HEK293T (cell line): ENCODE results near the gene EHBP1L1.

ENCODE experiments used
- CTCF ChIA-PET: fragments of 350-600 bp; formaldehyde crosslinking; extraction: SDS; loops from one replicate; lab custom pipeline; 2021; ENCODE audit warnings: antibody characterized with exemption, inconsistent platforms; lab: Yijun Ruan, JAX
- POLR2A ChIA-PET: fragments of 350-600 bp; formaldehyde crosslinking; extraction: SDS; loops from one replicate; lab custom pipeline; 2020; ENCODE audit warnings: antibody characterized with exemption, inconsistent platforms; lab: Yijun Ruan, JAX
- DNase-seq: peaks from one replicate; pipeline ENCODE4 v3.0.0; 2012; ENCODE audit warnings: mixed read lengths; ENCODE audit errors: extremely low spot score
- ARNT ChIP-seq: fragments of 450-650 bp; IDR thresholded peaks from 2 replicates; pipeline ENCODE4 v1.6.1; 2017; ENCODE audit warnings: mild to moderate bottlenecking
- BHLHE40 ChIP-seq: fragments of 450-650 bp; IDR thresholded peaks from 2 replicates; pipeline ENCODE4 v1.6.1; 2016; ENCODE audit warnings: mild to moderate bottlenecking, moderate library complexity, borderline replicate concordance
- CTBP1 ChIP-seq: fragments of 450-650 bp; IDR thresholded peaks from 2 replicates; pipeline ENCODE4 v1.6.1; 2016; ENCODE audit warnings: borderline replicate concordance
- ELF4 ChIP-seq: fragments of 450-650 bp; IDR thresholded peaks from 2 replicates; pipeline ENCODE4 v1.6.1; 2017; ENCODE audit warnings: antibody characterized with exemption
- FOXA1 ChIP-seq: fragments of 450-650 bp; IDR thresholded peaks from 2 replicates; pipeline ENCODE4 v1.6.1; 2016; ENCODE audit warnings: mild to moderate bottlenecking
- FOXK2 ChIP-seq: fragments of 450-650 bp; IDR thresholded peaks from 2 replicates; pipeline ENCODE4 v1.6.1; 2016; ENCODE audit warnings: mild to moderate bottlenecking
- FOXM1 ChIP-seq: fragments of 450-650 bp; IDR thresholded peaks from 2 replicates; pipeline ENCODE4 v1.6.1; 2017; ENCODE audit warnings: mild to moderate bottlenecking, borderline replicate concordance
- HDGF ChIP-seq: fragments of 450-650 bp; IDR thresholded peaks from 2 replicates; pipeline ENCODE4 v1.6.1; 2017; ENCODE audit warnings: antibody characterized with exemption, borderline replicate concordance
- L3MBTL2 ChIP-seq: fragments of 450-650 bp; conservative IDR thresholded peaks from 2 replicates; pipeline ENCODE4 v1.6.1; 2016; ENCODE audit warnings: mild to moderate bottlenecking
- LEF1 ChIP-seq: fragments of 450-650 bp; IDR thresholded peaks from 2 replicates; pipeline ENCODE4 v1.6.1; 2017; ENCODE audit warnings: mild to moderate bottlenecking, borderline replicate concordance
- NFRKB ChIP-seq: fragments of 450-650 bp; IDR thresholded peaks from 2 replicates; pipeline ENCODE4 v1.6.1; 2016; ENCODE audit warnings: mild to moderate bottlenecking, moderate library complexity
- PKNOX1 ChIP-seq: fragments of 450-650 bp; IDR thresholded peaks from 2 replicates; pipeline ENCODE4 v1.6.1; 2016
- SP1 ChIP-seq: fragments of 450-650 bp; IDR thresholded peaks from 2 replicates; pipeline ENCODE4 v1.6.1; 2017
- SUZ12 ChIP-seq: fragments of 450-650 bp; IDR thresholded peaks from 2 replicates; pipeline ENCODE4 v1.6.1; 2016; ENCODE audit warnings: mild to moderate bottlenecking
- TARDBP ChIP-seq: fragments of 450-650 bp; IDR thresholded peaks from 2 replicates; pipeline ENCODE4 v1.6.1; 2016
- ZNF384 ChIP-seq: fragments of 450-650 bp; IDR thresholded peaks from 2 replicates; pipeline ENCODE4 v1.6.1; 2016

The EHBP1L1 gene

GRCh38 chr11:65619281-65619928 lies 43.6 kb downstream of the EHBP1L1 start:
- ChIA-PET POLR2A (interaction anchor here (0.9 to 1.5 kb wide), 2 partner anchors 18 to 196 kb away, joined by 3 to 4 read pairs; partner anchors contain the start of gene SIPA1), CTCF (no interaction called here)
- TF ChIP-seq ARNT (no peak), BHLHE40 (no peak)
- DNase-seq, result no peak

DNA sequence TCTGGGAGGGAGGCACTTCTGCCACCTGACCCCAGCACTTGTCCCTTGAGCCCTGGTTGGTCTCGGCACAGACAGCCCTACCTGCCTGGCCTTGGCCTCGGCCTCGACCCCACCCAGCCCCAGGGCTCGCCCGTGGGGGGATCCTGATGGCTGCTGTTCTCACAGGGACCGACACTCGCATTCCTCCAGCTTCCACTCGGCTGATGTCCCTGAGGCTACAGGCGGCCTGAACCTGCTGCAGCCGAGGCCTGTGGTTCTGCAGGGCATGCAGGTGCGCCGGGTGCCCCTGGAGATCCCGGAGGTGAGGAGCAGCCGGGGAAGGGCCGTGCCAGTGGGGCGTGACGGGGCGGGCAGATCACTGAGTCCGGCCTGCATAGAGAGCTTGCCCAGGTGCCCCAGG lies 44.8 kb downstream of the EHBP1L1 start:
- no peak for DNase-seq

DNA sequence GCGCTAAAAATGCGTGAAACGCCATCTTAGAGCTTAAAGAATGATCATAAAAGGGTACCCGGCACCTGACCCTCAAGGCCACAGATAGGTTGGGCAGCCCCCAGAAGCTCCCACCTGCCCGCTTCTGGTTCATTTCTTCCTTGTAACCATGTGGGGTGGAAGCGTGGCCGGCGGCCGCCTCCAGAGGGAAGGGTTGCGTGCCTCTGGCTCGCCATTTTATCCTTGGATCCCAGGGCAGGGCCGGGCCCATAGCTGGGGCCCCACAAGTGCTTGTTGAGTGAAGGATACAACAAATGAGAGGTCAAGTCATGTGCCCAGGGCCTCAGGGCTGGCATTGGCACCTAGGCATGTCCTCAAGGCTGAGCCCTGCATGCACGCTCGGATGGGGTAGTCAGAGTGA lies 45.6 kb downstream of the EHBP1L1 start:
- ChIA-PET POLR2A (no interaction called here), CTCF (no interaction called here)
- TF ChIP-seq ZNF384 (no peak), TARDBP (no peak), FOXA1 (no peak), LEF1 (no peak), FOXK2 (no peak), ELF4 (no peak), SP1 (no peak), HDGF (no peak), NFRKB (no peak), SUZ12 (no peak), CTBP1 (no peak), BHLHE40 (no peak), ARNT (no peak), L3MBTL2 (no peak), PKNOX1 (no peak), FOXM1 (no peak)
- DNase-seq, result no peak

More for the DNA sequence above, 44.8 kb downstream of the EHBP1L1 start:
- TF ChIP-seq FOXK2, result no peak
- TF ChIP-seq BHLHE40, result no peak
- TF ChIP-seq SP1, result no peak
- TF ChIP-seq L3MBTL2, result no peak
- no peak for TF ChIP-seq HDGF
- no peak for TF ChIP-seq LEF1
- TF ChIP-seq SUZ12, result no peak
- ChIA-PET CTCF (no interaction called here), POLR2A (no interaction called here)

DNA sequence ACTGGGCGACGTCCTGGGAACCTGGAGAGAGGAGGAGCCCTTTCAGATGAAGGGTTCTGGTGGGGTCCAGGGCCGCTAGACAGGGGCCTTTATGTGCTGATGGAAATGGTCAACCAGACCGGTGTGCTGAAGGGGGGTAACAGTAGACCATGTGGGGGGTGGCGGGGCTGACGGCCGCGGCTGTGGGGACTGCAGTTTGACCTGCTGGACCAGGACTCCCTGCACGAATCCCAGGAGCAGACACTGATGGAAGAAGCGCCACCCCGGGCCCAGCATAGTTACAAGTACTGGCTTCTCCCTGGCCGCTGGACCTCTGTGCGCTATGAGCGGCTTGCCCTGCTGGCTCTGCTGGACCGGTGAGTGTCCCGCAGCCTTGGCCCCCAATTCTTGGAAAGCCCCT lies 46.2 kb downstream of the EHBP1L1 start:
- no peak for DNase-seq
- no peak for TF ChIP-seq CTBP1
- no peak for TF ChIP-seq LEF1
- no peak for TF ChIP-seq PKNOX1
- no peak for TF ChIP-seq SUZ12
- ChIA-PET CTCF (no interaction called here), POLR2A (no interaction called here)

GRCh38 chr11:65623177-65623576 lies 47.3 kb downstream of the EHBP1L1 start:
- ChIA-PET POLR2A (interaction anchor here (1.1 to 1.9 kb wide), 2 partner anchors 8 to 15 kb away, joined by 3 to 7 read pairs; partner anchors contain the start of gene SIPA1), CTCF (no interaction called here)
- no peak for DNase-seq
- no peak for TF ChIP-seq SP1
- TF ChIP-seq HDGF, result no peak
- no peak for TF ChIP-seq TARDBP
- TF ChIP-seq L3MBTL2, result no peak
- TF ChIP-seq SUZ12, result no peak
- TF ChIP-seq ARNT, result no peak
- TF ChIP-seq ELF4, result no peak
- TF ChIP-seq LEF1, result no peak
- TF ChIP-seq FOXK2, result no peak
- no peak for TF ChIP-seq CTBP1
- no peak for TF ChIP-seq FOXA1

GRCh38 chr11:65623852-65624616 lies 48.2 kb downstream of the EHBP1L1 start:
- no peak for DNase-seq
- TF ChIP-seq HDGF (no peak), TARDBP (no peak), L3MBTL2 (no peak), FOXK2 (no peak), ELF4 (no peak), CTBP1 (no peak), SUZ12 (no peak), ARNT (no peak), LEF1 (no peak), FOXA1 (no peak), ZNF384 (no peak), BHLHE40 (no peak), PKNOX1 (no peak), SP1 (no peak), NFRKB (no peak), FOXM1 (no peak)
- ChIA-PET POLR2A (interaction anchor here (1.1 to 1.9 kb wide), 2 partner anchors 9 to 14 kb away, joined by 3 to 7 read pairs; partner anchors contain the start of gene SIPA1), CTCF (no interaction called here)
